ENCODE data around the gene EFHD1.
"Not testable (repeated sequence)": the region's sequence is repeated elsewhere in the genome, so short reads cannot be mapped to it uniquely, and the experiment has no call there.

The EFHD1 gene

GRCh38 chr2:232652505-232652851, 19.1 kb downstream of the EFHD1 start:
- no peak for DNase-seq (ENCODE audit: low spot score)

GRCh38 chr2:232653441-232653840, 20.0 kb downstream of the EFHD1 start:
- DNase-seq (ENCODE audit: low spot score) = no peak

GRCh38 chr2:232655392-232655791, 22.0 kb downstream of the EFHD1 start:
- no peak for DNase-seq (ENCODE audit: low spot score)

GRCh38 chr2:232658217-232658785, 24.9 kb downstream of the EFHD1 start:
- DNase-seq (ENCODE audit: low spot score) = no peak

GRCh38 chr2:232659359-232659758, 26.0 kb downstream of the EFHD1 start:
- no peak for DNase-seq (ENCODE audit: low spot score)

GRCh38 chr2:232662486-232663260, 29.3 kb downstream of the EFHD1 start:
- DNase-seq (ENCODE audit: low spot score) = no peak

- DNase-seq (ENCODE audit: low spot score) = no peak
Measured at GRCh38 chr2:232666051-232666805, 32.8 kb downstream of the EFHD1 start.

GRCh38 chr2:232667989-232668583, 34.7 kb downstream of the EFHD1 start:
- no peak for DNase-seq (ENCODE audit: low spot score)

GRCh38 chr2:232668805-232669444, 35.5 kb downstream of the EFHD1 start:
- DNase-seq (ENCODE audit: low spot score) = no peak

- DNase-seq (ENCODE audit: low spot score) = no peak
Measured at GRCh38 chr2:232672588-232672987, 39.2 kb downstream of the EFHD1 start.

GRCh38 chr2:232674491-232674890, 41.1 kb downstream of the EFHD1 start:
- DNase-seq (ENCODE audit: low spot score) = no peak

GRCh38 chr2:232675381-232675780, 42.0 kb downstream of the EFHD1 start:
- no peak for DNase-seq (ENCODE audit: low spot score)

- DNase-seq (ENCODE audit: low spot score) = no peak
Measured at GRCh38 chr2:232680006-232680405, 46.6 kb downstream of the EFHD1 start.

GRCh38 chr2:232681527-232681926, 48.1 kb downstream of the EFHD1 start:
- DNase-seq (ENCODE audit: low spot score) = no peak

- DNase-seq (ENCODE audit: low spot score) = no peak
Measured at GRCh38 chr2:232683368-232683767, 50.0 kb downstream of the EFHD1 start.

GRCh38 chr2:232685391-232685790, 52.0 kb downstream of the EFHD1 start:
- DNase-seq (ENCODE audit: low spot score) = not testable (repeated sequence)

- DNase-seq (ENCODE audit: low spot score) = no peak
Measured at GRCh38 chr2:232687382-232688160, 54.2 kb downstream of the EFHD1 start.

GRCh38 chr2:232688201-232688600, 54.8 kb downstream of the EFHD1 start:
- DNase-seq (ENCODE audit: low spot score) = no peak

GRCh38 chr2:232689152-232689910, 55.9 kb downstream of the EFHD1 start:
- no peak for DNase-seq (ENCODE audit: low spot score)

- not testable (repeated sequence) for DNase-seq (ENCODE audit: low spot score)
Measured at GRCh38 chr2:232691117-232691516, 57.7 kb downstream of the EFHD1 start.

- DNase-seq (ENCODE audit: low spot score) = no peak
Measured at GRCh38 chr2:232693344-232693743, 59.9 kb downstream of the EFHD1 start.
